PFSK-1 (cell line): ENCODE results near the gene SASH1.

Experiments used
- POLR2AphosphoS5 ChIP-seq: IDR thresholded peaks from 2 replicates; pipeline ENCODE4 v1.6.1; 2012; ENCODE audit warnings: low read depth, mild to moderate bottlenecking, control low read depth, low read length, moderate library complexity
- SIN3A ChIP-seq: IDR thresholded peaks from 2 replicates; pipeline ENCODE4 v1.6.1; 2012; ENCODE audit warnings: mild to moderate bottlenecking, low read length, moderate library complexity, borderline replicate concordance; ENCODE audit not compliant: insufficient read depth
- TAF1 ChIP-seq: IDR thresholded peaks from 2 replicates; pipeline ENCODE4 v1.6.1; 2012; ENCODE audit warnings: low read length, control low read depth, borderline replicate concordance; ENCODE audit not compliant: insufficient read depth
- TF ChIP-seq, protein P1 (sequence below), 2 experiments: IDR thresholded peaks; 2 replicates each; pipeline versions ENCODE4 v1.6.1 to v1.8.0; 2011 to 2012; ENCODE audit warnings: low read depth in 2 of 2, low read length in 2 of 2, control low read depth in 1 of 2, inconsistent platforms in 1 of 2, mild to moderate bottlenecking in 1 of 2, moderate library complexity in 1 of 2; ENCODE audit not compliant: insufficient read depth in 1 of 2

- TF ChIP-seq POLR2AphosphoS5: no peak
- TF ChIP-seq, protein P1, sequence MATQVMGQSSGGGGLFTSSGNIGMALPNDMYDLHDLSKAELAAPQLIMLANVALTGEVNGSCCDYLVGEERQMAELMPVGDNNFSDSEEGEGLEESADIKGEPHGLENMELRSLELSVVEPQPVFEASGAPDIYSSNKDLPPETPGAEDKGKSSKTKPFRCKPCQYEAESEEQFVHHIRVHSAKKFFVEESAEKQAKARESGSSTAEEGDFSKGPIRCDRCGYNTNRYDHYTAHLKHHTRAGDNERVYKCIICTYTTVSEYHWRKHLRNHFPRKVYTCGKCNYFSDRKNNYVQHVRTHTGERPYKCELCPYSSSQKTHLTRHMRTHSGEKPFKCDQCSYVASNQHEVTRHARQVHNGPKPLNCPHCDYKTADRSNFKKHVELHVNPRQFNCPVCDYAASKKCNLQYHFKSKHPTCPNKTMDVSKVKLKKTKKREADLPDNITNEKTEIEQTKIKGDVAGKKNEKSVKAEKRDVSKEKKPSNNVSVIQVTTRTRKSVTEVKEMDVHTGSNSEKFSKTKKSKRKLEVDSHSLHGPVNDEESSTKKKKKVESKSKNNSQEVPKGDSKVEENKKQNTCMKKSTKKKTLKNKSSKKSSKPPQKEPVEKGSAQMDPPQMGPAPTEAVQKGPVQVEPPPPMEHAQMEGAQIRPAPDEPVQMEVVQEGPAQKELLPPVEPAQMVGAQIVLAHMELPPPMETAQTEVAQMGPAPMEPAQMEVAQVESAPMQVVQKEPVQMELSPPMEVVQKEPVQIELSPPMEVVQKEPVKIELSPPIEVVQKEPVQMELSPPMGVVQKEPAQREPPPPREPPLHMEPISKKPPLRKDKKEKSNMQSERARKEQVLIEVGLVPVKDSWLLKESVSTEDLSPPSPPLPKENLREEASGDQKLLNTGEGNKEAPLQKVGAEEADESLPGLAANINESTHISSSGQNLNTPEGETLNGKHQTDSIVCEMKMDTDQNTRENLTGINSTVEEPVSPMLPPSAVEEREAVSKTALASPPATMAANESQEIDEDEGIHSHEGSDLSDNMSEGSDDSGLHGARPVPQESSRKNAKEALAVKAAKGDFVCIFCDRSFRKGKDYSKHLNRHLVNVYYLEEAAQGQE (IDR thresholded peaks at IDR 0.05; ENCODE audit: insufficient read depth in 1 of 2, low read depth in 2 of 2, low read length in 2 of 2): no peak
- no peak for TF ChIP-seq SIN3A
- TF ChIP-seq TAF1: no peak
Observed at GRCh38 chr6:148502773-148503135, 160.1 kb downstream of the SASH1 start.
